OCI-LY1 (cell line): ENCODE results near the gene ZACN.

Source experiments
- H2AFZ ChIP-seq: fragments of 200-600 bp; sonication (generic), shearing (Covaris generic); 2 replicates; pipeline ENCODE4 v1.6.0; 2014; ENCODE audit warnings: antibody characterized with exemption, mild to moderate bottlenecking, low read length
- H3F3A ChIP-seq: fragments of 200-600 bp; sonication (generic), shearing (Covaris generic); 2 replicates; pipeline ENCODE4 v1.6.0; 2014; ENCODE audit warnings: mild to moderate bottlenecking, antibody characterized with exemption, low read length, moderate library complexity; ENCODE audit not compliant: insufficient read depth
- H3K27ac ChIP-seq: fragments of 200-600 bp; sonication (generic); 2 replicates; pipeline ENCODE4 v1.5.1; 2014; ENCODE audit warnings: low read length, mixed run types, mild to moderate bottlenecking, low read depth; ENCODE audit not compliant: poor library complexity, severe bottlenecking
- H3K27me3 ChIP-seq: fragments of 200-600 bp; sonication (generic); 2 replicates; pipeline ENCODE4 v1.6.0; 2014; ENCODE audit warnings: antibody characterized with exemption, mild to moderate bottlenecking, low read length, moderate library complexity; ENCODE audit not compliant: insufficient read depth
- H3K36me3 ChIP-seq: fragments of 200-600 bp; sonication (generic); 2 replicates; pipeline ENCODE4 v1.6.1; 2014; ENCODE audit warnings: mild to moderate bottlenecking, antibody characterized with exemption, low read length, moderate library complexity, mixed read lengths; ENCODE audit not compliant: insufficient read depth
- H3K4me1 ChIP-seq: fragments of 200-600 bp; sonication (generic); 2 replicates; pipeline ENCODE4 v1.5.1; 2014; ENCODE audit warnings: mild to moderate bottlenecking, low read length, moderate library complexity; ENCODE audit not compliant: insufficient read depth, severe bottlenecking
- H3K4me2 ChIP-seq: fragments of 200-600 bp; sonication (generic), shearing (Covaris generic); 2 replicates; pipeline ENCODE4 v1.6.1; 2014; ENCODE audit warnings: low read length
- H3K4me3 ChIP-seq: fragments of 200-600 bp; sonication (generic); 2 replicates; pipeline ENCODE4 v1.5.1; 2014; ENCODE audit warnings: low read length, low read depth, mild to moderate bottlenecking, mixed read lengths; ENCODE audit not compliant: poor library complexity, severe bottlenecking
- H3K79me2 ChIP-seq: fragments of 200-600 bp; shearing (Covaris generic); 2 replicates; pipeline ENCODE4 v1.6.1; 2016; ENCODE audit warnings: mixed run types, low read length, mixed read lengths; ENCODE audit not compliant: insufficient read depth
- H3K9ac ChIP-seq: fragments of 200-600 bp; sonication (generic), shearing (Covaris generic); 2 replicates; pipeline ENCODE4 v1.6.1; 2014; ENCODE audit warnings: mild to moderate bottlenecking, low read length, mixed read lengths
- H3K9me2 ChIP-seq: fragments of 200-600 bp; sonication (generic), shearing (Covaris generic); 2 replicates; pipeline ENCODE4 v1.6.1; 2014; ENCODE audit warnings: low read depth, mild to moderate bottlenecking, low read length, mixed read lengths
- H3K9me3 ChIP-seq: fragments of 200-600 bp; shearing (Covaris generic); 2 replicates; pipeline ENCODE4 v1.6.1; 2014; ENCODE audit warnings: low read length, mixed read lengths
- H4K20me1 ChIP-seq: fragments of 200-600 bp; sonication (generic), shearing (Covaris generic); 2 replicates; pipeline ENCODE4 v1.6.0; 2016; ENCODE audit warnings: mild to moderate bottlenecking, low read length; ENCODE audit not compliant: insufficient read depth
- EZH2 ChIP-seq: fragments of 200-600 bp; sonication (generic), shearing (Covaris generic); IDR thresholded peaks from 2 replicates; pipeline ENCODE4 v1.8.0; 2017; ENCODE audit warnings: borderline replicate concordance, mixed run types, mild to moderate bottlenecking, antibody characterized with exemption, low read length, moderate library complexity, mixed read lengths
- TF ChIP-seq, protein P1 (sequence below): fragments of 200-600 bp; sonication (generic), shearing (Covaris generic); IDR thresholded peaks from 2 replicates; pipeline ENCODE4 v1.5.1; 2017; ENCODE audit warnings: mild to moderate bottlenecking, antibody characterized with exemption, low read length, moderate library complexity, mixed read lengths

The ZACN gene

GRCh38 chr17:76131051-76131691 is 52.2 kb downstream of the ZACN start:
- Histone ChIP-seq H4K20me1 (no peaks in the 10 kb centered on the region), H3K4me2 (no peak overlapping the region), H3K27me3 (peaks cover 15% of the 10 kb centered on the region), H2AFZ (no peak overlapping the region), H3K9ac (no peak overlapping the region), H3K79me2 (no peaks in the 10 kb centered on the region), H3K9me3 (no peaks in the 10 kb centered on the region), H3F3A (no peaks in the 10 kb centered on the region), H3K27ac (no peak overlapping the region), H3K36me3 (no peaks in the 10 kb centered on the region), H3K4me1 (no peaks in the 10 kb centered on the region), H3K9me2 (no peaks in the 10 kb centered on the region), H3K4me3 (no peak overlapping the region)
- TF ChIP-seq, protein P1, sequence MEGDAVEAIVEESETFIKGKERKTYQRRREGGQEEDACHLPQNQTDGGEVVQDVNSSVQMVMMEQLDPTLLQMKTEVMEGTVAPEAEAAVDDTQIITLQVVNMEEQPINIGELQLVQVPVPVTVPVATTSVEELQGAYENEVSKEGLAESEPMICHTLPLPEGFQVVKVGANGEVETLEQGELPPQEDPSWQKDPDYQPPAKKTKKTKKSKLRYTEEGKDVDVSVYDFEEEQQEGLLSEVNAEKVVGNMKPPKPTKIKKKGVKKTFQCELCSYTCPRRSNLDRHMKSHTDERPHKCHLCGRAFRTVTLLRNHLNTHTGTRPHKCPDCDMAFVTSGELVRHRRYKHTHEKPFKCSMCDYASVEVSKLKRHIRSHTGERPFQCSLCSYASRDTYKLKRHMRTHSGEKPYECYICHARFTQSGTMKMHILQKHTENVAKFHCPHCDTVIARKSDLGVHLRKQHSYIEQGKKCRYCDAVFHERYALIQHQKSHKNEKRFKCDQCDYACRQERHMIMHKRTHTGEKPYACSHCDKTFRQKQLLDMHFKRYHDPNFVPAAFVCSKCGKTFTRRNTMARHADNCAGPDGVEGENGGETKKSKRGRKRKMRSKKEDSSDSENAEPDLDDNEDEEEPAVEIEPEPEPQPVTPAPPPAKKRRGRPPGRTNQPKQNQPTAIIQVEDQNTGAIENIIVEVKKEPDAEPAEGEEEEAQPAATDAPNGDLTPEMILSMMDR, result no peak
- TF ChIP-seq EZH2, result no peak

DNA sequence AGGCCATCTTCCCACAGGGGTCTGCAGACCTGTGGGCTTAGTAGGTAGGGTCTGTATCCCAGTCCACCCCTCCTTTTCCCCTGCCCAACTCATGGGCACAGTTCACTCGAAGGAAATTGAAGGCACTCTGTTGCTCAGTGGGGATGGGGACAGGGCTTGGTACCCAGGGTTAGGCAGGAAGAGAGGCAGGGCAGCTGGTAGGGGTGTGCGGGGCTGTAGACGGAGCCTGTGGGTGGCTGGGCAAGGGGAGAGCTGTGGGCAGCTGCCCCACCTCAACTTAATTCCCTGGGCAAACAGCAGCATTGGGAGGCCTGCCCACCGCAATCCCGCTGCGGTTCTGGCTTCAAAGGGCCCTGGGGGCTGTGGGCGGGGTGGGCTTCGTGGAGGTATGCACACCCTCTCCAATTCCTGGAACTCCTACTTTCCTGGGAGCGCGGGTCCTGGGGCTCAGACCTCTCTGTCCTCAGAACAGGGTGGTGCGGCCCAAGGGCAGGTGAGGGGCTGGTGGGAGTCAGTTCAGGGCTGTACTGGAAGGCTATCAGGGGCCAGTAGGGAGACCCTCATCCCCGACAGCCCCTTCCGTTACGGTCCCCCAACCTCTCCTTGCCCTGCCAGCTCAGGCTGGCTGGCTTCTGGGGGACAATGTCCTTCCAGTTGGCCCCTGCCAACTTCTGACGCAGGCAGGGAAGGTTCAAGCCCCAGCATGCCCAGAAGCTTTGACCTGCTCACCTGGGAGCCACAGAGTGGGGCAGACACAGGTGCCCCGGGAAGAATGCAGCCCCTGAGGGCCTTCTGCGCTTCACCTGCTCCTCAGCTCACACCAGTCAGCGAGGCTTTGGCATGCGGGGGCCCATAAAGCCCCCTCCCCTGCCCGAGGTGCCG is 53.0 kb downstream of the ZACN start:
- Histone ChIP-seq H3K4me1 (no peaks in the 10 kb centered on the region), H3K4me2 (no peak overlapping the region), H3F3A (no peaks in the 10 kb centered on the region), H3K79me2 (no peaks in the 10 kb centered on the region), H3K9ac (no peak overlapping the region), H2AFZ (no peak overlapping the region), H3K27ac (no peak overlapping the region), H4K20me1 (no peaks in the 10 kb centered on the region), H3K9me3 (no peaks in the 10 kb centered on the region), H3K4me3 (no peak overlapping the region), H3K27me3 (peaks cover 15% of the 10 kb centered on the region), H3K36me3 (no peaks in the 10 kb centered on the region), H3K9me2 (no peaks in the 10 kb centered on the region)
- TF ChIP-seq, protein P1, result no peak
- no peak for TF ChIP-seq EZH2
